PFSK-1 (cell line): ENCODE data around the gene HTT.

Source experiments
- POLR2AphosphoS5 ChIP-seq: IDR thresholded peaks from 2 replicates; pipeline ENCODE4 v1.6.1; 2012; ENCODE audit warnings: low read depth, mild to moderate bottlenecking, control low read depth, low read length, moderate library complexity
- SIN3A ChIP-seq: IDR thresholded peaks from 2 replicates; pipeline ENCODE4 v1.6.1; 2012; ENCODE audit warnings: mild to moderate bottlenecking, low read length, moderate library complexity, borderline replicate concordance; ENCODE audit not compliant: insufficient read depth
- TF ChIP-seq, protein P1 (sequence below), 2 experiments: IDR thresholded peaks; 2 replicates each; pipeline versions ENCODE4 v1.6.1 to v1.8.0; 2011 to 2012; ENCODE audit warnings: low read depth in 2 of 2, low read length in 2 of 2, control low read depth in 1 of 2, inconsistent platforms in 1 of 2, mild to moderate bottlenecking in 1 of 2, moderate library complexity in 1 of 2; ENCODE audit not compliant: insufficient read depth in 1 of 2

DNA sequence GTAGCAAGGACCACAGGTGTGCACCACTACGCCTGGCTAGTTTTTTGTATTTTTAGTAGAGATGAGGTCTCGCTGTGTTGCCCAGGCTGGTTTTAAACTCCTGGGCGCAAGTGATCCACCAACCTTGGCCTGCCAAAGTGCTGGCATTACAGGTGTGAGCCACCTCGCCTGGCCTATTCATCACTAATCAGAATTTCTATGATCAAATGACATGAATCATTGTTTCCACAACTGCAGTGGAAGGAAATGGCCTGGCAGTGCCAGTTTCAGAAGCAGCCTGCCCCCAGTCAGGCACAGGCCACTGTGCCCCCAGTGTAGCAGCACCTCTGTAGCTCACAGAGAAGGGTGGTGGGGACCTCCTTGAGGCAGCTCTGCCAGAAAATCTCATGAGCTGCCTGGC is 108.5 kb downstream of the HTT start:
- TF ChIP-seq SIN3A = no peak
- no peak for TF ChIP-seq POLR2AphosphoS5
- TF ChIP-seq, protein P1, sequence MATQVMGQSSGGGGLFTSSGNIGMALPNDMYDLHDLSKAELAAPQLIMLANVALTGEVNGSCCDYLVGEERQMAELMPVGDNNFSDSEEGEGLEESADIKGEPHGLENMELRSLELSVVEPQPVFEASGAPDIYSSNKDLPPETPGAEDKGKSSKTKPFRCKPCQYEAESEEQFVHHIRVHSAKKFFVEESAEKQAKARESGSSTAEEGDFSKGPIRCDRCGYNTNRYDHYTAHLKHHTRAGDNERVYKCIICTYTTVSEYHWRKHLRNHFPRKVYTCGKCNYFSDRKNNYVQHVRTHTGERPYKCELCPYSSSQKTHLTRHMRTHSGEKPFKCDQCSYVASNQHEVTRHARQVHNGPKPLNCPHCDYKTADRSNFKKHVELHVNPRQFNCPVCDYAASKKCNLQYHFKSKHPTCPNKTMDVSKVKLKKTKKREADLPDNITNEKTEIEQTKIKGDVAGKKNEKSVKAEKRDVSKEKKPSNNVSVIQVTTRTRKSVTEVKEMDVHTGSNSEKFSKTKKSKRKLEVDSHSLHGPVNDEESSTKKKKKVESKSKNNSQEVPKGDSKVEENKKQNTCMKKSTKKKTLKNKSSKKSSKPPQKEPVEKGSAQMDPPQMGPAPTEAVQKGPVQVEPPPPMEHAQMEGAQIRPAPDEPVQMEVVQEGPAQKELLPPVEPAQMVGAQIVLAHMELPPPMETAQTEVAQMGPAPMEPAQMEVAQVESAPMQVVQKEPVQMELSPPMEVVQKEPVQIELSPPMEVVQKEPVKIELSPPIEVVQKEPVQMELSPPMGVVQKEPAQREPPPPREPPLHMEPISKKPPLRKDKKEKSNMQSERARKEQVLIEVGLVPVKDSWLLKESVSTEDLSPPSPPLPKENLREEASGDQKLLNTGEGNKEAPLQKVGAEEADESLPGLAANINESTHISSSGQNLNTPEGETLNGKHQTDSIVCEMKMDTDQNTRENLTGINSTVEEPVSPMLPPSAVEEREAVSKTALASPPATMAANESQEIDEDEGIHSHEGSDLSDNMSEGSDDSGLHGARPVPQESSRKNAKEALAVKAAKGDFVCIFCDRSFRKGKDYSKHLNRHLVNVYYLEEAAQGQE (IDR thresholded peaks at IDR 0.05; ENCODE audit: insufficient read depth in 1 of 2, low read depth in 2 of 2, low read length in 2 of 2) = no peak
